ENCODE measurements around the gene LRRC17. TPM values are rescaled to one million over a fixed set of nuclear protein-coding genes. Genes with fewer than 3 reads are reported as not detected.

LRRC17 gene
- polyA plus RNA-seq, 1 experiment, result 964 TPM

- POLR2A ChIA-PET, result interaction anchor here (0.7 to 2.3 kb wide), 5 partner anchors 17 to 39 kb away, joined by 3 to 6 read pairs (median 3); partner anchors contain the start of gene LRRC17
- DNase-seq (ENCODE audit: low read depth, low spot score), result no peak
- CTCF ChIA-PET, result interaction anchor here (1.0 to 1.3 kb wide), 3 partner anchors 16 to 189 kb away, joined by 3 to 4 read pairs (median 4); no protein-coding TSS in a partner anchor
- Histone ChIP-seq H3K4me3 (ENCODE audit: low read depth, low read length) (no peak overlapping the region), H3K27ac (ENCODE audit: low read depth, low read length) (peak overlapping the region; percentile 83), H3K9me3 (ENCODE audit: control insufficient read depth, insufficient read depth, low read length) (no peaks in the 10 kb centered on the region; the same call in 1 of the 2 replicates), H3K27me3 (ENCODE audit: control insufficient read depth, insufficient read depth, low read length) (no peaks in the 10 kb centered on the region)
- TF ChIP-seq, protein P1, sequence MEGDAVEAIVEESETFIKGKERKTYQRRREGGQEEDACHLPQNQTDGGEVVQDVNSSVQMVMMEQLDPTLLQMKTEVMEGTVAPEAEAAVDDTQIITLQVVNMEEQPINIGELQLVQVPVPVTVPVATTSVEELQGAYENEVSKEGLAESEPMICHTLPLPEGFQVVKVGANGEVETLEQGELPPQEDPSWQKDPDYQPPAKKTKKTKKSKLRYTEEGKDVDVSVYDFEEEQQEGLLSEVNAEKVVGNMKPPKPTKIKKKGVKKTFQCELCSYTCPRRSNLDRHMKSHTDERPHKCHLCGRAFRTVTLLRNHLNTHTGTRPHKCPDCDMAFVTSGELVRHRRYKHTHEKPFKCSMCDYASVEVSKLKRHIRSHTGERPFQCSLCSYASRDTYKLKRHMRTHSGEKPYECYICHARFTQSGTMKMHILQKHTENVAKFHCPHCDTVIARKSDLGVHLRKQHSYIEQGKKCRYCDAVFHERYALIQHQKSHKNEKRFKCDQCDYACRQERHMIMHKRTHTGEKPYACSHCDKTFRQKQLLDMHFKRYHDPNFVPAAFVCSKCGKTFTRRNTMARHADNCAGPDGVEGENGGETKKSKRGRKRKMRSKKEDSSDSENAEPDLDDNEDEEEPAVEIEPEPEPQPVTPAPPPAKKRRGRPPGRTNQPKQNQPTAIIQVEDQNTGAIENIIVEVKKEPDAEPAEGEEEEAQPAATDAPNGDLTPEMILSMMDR (IDR thresholded peaks at IDR 0.05; ENCODE audit: low read depth, low read length), result no peak
Observed at GRCh38 chr7:102873470-102874165, 39.2 kb upstream of the LRRC17 start.

DNA sequence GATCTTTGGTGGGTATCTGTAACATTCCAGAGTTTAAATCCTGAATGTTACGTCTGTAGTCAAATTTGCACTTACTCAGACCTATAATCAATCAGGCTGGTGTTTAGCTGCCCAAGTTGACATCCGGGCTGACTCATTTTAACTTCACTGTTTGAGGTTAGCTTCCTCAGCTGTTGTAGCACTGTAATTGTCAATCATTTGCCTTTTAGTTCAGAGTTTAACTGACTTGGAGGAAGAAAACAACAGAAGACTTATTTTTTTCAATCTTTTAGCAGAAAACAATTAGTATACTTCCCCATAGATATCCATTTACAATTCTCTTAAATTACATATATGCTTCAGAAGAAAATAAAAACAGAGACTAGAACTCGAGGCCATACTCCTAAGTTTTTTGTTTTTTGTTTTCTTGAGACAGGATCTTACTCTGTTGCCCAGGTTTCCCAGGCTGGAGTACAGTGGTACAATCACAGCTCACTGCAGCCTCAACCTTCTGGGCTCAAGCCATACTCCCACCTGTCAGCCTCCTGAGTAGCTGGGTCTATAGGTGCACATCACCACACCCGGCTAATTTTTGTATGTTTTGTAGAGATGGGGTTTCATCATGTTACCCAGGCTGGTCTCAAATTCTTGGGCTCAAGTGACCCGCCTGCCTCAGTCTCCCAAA lies 38.5 kb upstream of the LRRC17 start:
- DNase-seq (ENCODE audit: low read depth, low spot score), result peak; percentile 74
- POLR2A ChIA-PET, result interaction anchor here (0.7 to 2.3 kb wide), 5 partner anchors 16 to 39 kb away, joined by 3 to 17 read pairs (median 6); partner anchors contain the start of gene LRRC17

DNA sequence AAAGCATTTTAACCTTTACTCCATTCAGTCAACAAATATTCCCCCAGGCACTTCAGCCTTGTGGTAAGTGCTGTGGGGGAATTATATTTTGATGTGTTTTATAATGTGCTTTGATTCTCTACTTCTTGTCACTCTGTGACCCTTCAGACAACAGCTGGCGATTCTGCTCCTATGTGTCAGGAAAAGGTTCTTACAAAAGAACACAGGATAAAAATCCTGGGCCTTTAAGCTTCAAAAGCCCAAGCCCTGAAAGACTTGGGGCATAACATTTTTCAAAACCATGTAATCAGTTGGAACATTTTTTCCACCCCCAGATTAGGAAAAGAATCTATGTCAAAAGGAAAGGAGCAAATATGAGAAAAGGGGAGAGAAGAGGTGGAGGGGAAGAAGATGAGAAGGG lies 37.8 kb upstream of the LRRC17 start:
- Histone ChIP-seq H3K9me3 (ENCODE audit: control insufficient read depth, insufficient read depth, low read length) (no peaks in the 10 kb centered on the region), H3K27ac (ENCODE audit: low read depth, low read length) (peak overlapping the region; percentile 89), H3K27me3 (ENCODE audit: control insufficient read depth, insufficient read depth, low read length) (no peaks in the 10 kb centered on the region), H3K4me3 (ENCODE audit: low read depth, low read length) (no peak overlapping the region)
- DNase-seq (ENCODE audit: low read depth, low spot score), result no peak
- TF ChIP-seq, protein P1 (IDR thresholded peaks at IDR 0.05; ENCODE audit: low read depth, low read length), result no peak
- POLR2A ChIA-PET, result interaction anchor here (2.0 to 2.3 kb wide), 3 partner anchors 16 to 39 kb away, joined by 6 to 17 read pairs (median 6); partner anchors contain the start of gene LRRC17
- CTCF ChIA-PET, result no interaction called here

More for the DNA sequence above, 38.5 kb upstream of the LRRC17 start:
- Histone ChIP-seq H3K9me3 (ENCODE audit: control insufficient read depth, insufficient read depth, low read length) (no peaks in the 10 kb centered on the region), H3K27me3 (ENCODE audit: control insufficient read depth, insufficient read depth, low read length) (no peaks in the 10 kb centered on the region), H3K27ac (ENCODE audit: low read depth, low read length) (peak overlapping the region; percentile 89), H3K4me3 (ENCODE audit: low read depth, low read length) (no peak overlapping the region)
- CTCF ChIA-PET, result interaction anchor here (1.0 kb wide), 1 partner anchor 188 kb away, joined by 4 read pairs; no protein-coding TSS in a partner anchor
- TF ChIP-seq, protein P1 (IDR thresholded peaks at IDR 0.05; ENCODE audit: low read depth, low read length), result no peak

DNA sequence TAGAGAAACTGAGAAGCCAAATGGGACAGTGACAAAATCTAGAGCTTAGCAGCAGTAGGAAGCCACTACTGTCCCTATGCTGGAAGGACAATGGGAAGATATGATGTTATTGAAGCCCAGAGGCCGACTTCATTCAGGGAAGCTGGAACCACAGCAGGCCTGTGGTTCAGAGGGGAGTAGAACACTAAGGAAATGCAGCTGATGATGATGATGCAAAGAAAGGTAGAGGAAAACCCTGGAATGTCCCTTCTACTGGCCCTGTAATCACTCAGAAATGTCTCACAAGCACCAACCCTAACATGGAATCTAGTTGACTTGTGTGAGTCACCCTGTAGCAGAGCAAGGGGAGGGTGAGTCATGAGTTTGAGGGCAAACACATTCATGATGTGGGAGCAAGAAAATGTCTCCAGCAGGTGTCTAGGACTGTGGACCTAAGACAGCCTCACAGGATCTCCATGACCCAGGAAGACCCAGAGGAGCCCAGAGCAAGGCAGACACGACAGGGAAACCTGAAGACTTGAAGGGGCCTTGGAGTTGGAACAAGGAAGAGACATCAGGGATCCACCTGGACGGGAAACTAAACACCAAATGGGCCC lies 37.0 kb upstream of the LRRC17 start:
- Histone ChIP-seq H3K27me3 (ENCODE audit: control insufficient read depth, insufficient read depth, low read length) (no peaks in the 10 kb centered on the region), H3K4me3 (ENCODE audit: low read depth, low read length) (no peak overlapping the region), H3K27ac (ENCODE audit: low read depth, low read length) (peak overlapping the region; percentile 89), H3K9me3 (ENCODE audit: control insufficient read depth, insufficient read depth, low read length) (no peaks in the 10 kb centered on the region)
- POLR2A ChIA-PET, result interaction anchor here (1.3 to 2.3 kb wide), 4 partner anchors 15 to 41 kb away, joined by 4 to 17 read pairs (median 7); partner anchors contain the start of gene LRRC17
- CTCF ChIA-PET, result no interaction called here
- TF ChIP-seq, protein P1 (IDR thresholded peaks at IDR 0.05; ENCODE audit: low read depth, low read length), result peak; percentile 11; the same call in 1 of the 2 replicates
- peak; percentile 96 for DNase-seq (ENCODE audit: low read depth, low spot score)

Measured in AG04450 (cell line).